GM12891 (cell line): Measurements from ENCODE around the gene MICU2.

Experiments used
- PAX5 ChIP-seq: IDR thresholded peaks from 2 replicates; pipeline ENCODE4 v1.6.1; 2011; ENCODE audit warnings: low read length, moderate library complexity, mild to moderate bottlenecking; ENCODE audit not compliant: insufficient read depth, severe bottlenecking
- POLR2A ChIP-seq: IDR thresholded peaks from 2 replicates; pipeline ENCODE4 v1.6.1; 2011; ENCODE audit warnings: low read depth, low read length, control low read depth
- POLR2AphosphoS5 ChIP-seq: IDR thresholded peaks from 2 replicates; pipeline ENCODE4 v1.6.1; 2011; ENCODE audit warnings: low read depth, low read length, control low read depth
- POU2F2 ChIP-seq: IDR thresholded peaks from 2 replicates; pipeline ENCODE4 v1.6.1; 2011; ENCODE audit warnings: low read depth, mild to moderate bottlenecking, control low read depth, low read length, moderate library complexity
- SPI1 ChIP-seq: IDR thresholded peaks from 2 replicates; pipeline ENCODE4 v1.6.1; 2011; ENCODE audit warnings: low read depth, low read length, control low read depth
- TAF1 ChIP-seq: IDR thresholded peaks from 2 replicates; pipeline ENCODE4 v1.6.1; 2011; ENCODE audit warnings: low read depth, low read length, control low read depth

DNA sequence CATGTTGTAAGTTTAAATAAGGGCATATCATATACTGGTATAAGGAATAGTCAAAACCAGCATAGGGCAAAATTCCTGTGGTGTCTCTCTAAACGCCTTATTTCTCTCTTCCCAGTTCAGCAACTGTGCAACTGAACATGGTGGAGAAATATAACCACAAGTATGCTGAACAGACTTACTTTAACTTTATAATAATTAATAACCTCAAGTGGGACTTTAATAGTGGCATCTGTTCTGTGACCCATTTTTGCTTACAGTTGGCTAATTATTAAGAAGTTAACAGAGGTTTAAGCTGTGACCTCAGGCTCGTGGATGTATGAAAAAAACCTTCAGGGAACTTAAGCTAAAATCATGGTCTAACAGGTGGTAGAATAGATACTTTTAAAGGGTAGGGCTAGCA lies 54.3 kb downstream of the MICU2 start:
- no peak for TF ChIP-seq POLR2A
- TF ChIP-seq TAF1: no peak
- TF ChIP-seq POLR2AphosphoS5: no peak
- no peak for TF ChIP-seq SPI1
- TF ChIP-seq PAX5: no peak
- TF ChIP-seq POU2F2: no peak
